Retina (tissue), 1 donor: ENCODE measurements around the gene ALDH7A1.
"Not testable (repeated sequence)": the region's sequence is repeated elsewhere in the genome, so short reads cannot be mapped to it uniquely, and the experiment has no call there.

Source experiments
- DNase-seq: peaks from one replicate; pipeline ENCODE4 v3.0.0-alpha.2; 2016

Gene ALDH7A1

GRCh38 chr5:126591549-126591948, 3.5 kb downstream of the ALDH7A1 start:
- DNase-seq, result no peak

DNA sequence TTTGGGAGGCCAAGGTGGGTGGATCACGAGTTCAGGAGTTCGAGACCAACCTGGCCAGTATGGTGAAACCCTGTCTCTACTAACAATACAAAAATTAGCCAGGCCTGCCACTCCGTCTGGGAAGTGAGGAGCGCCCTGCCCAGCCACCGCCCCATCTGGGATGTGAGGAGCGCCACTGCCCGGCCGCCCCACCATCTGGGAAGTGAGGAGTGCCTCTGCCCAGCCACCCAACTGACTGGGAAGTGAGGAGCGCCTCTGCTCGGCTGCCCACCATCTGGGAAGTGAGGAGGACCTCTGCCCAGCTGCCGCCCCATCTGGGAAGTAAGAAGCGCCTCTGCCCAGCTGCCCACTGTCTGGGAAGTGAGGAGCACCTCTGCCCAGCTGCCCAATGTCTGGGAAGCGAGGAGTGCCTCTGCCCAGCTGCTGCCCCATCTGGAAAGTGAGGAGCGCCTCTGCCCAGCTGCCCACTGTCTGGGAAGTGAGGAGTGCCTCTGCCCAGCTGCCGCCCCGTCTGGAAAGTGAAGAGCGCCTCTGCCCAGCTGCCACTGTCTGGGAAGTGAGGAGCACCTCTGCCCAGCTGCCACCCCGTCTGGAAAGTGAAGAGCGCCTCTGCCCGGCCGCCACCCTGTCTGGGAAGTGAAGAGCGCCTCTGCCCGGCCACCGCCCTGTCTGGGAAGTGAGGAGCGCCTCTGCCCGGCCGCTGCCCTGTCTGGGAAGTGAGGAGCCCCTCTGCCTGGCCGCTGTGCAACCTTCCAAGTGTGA, 5.3 kb downstream of the ALDH7A1 start:
- DNase-seq, result no peak

DNA sequence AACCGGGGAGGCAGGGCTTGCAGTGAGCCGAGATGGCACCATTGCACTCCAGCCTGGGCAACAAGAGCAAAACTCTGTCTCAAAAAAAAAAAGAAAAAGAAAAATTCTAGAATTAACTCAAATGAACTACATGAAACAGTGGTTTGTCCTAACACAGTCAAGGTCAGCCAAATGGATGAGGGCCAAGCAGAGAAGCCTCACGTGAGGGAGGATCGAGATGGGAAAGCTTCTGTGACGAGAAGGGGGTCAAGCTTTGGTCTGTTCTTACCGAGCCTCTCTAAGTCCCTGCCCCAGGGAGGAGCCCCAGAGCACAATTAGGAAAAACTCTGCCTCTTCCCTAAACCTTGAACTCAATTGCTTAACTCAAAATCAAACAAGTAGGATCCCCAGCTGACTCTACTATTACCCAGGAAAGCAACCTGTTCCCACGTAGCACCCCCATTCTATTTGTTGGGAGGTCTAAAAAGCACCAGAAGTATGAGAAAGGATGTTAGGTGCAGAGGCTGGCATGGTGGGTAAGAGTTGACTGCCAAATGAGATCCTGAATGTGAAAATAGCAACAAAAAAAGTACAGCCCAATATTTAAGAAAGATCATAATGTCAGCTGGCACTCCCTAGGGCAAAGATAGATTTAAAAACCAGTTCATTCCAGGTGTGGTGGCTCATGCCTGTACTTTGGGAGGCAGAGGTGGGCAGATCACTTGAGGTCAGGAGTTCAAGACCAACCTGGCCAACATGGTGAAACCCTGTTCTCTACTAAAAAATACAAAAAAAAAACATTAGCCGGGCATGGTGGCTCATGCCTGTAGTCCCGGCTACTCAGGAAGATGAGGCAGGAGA, 7.2 kb downstream of the ALDH7A1 start:
- no peak for DNase-seq

- no peak for DNase-seq
Measured at GRCh38 chr5:126583761-126584160, 11.3 kb downstream of the ALDH7A1 start.

DNA sequence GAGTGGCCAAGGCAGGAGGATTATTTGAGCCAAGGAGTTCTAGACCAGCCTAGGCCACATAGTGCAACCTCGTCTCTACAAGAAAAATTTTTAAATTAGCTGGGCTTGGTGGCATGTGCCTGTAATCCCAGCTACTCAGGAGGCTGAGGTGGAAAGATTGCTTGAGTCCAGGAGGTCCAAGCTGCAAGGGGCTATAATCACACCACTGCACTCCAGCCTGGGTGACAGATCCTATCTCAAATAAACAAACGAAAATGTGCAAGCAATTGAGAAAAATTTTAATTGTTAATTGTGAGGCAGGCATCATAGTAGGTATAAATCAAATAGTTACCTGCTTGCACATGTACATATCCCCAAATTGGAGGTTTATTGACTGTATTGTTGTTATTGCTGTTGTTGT, 15.3 kb downstream of the ALDH7A1 start:
- no peak for DNase-seq

DNA sequence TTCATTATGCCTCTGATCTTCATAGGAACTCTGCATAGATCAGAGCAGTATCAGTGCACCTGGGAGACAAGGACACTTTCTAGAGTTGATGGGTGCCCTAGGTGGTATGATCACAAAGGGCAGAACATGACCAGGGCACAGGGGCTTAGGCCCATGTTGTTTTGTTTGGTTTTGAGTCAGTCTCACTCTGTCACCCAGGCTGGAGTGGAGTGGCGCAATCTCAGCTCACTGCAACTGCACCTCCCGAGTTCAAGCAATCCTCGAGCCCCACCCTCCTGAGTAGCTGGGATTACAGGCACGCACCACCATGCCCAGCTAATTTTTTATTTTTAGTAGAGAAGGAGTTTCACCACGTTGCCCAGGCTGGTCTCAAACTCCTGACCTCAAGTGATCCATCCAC, 17.6 kb downstream of the ALDH7A1 start:
- DNase-seq, result no peak

- no peak for DNase-seq
Measured at GRCh38 chr5:126576974-126577373, 18.0 kb downstream of the ALDH7A1 start.

DNA sequence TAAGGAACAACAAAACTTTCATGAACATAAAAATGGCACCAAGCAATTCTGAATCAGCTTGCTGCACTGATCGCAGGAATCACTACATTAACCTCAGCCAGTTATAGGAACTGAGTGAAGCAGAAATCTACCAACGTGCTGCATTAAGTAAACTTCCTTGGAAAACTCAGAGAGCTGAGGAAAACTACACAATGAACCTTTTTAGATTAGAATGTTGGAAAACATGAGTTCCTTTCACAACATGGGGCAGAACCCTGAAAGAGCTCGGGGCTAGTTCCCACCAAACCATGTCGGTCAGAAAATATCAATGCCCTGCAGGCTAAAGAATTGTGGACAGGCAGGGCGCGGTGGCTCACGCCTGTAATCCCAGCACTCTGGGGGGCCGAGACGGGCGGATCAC, 19.4 kb downstream of the ALDH7A1 start:
- no peak for DNase-seq

DNA sequence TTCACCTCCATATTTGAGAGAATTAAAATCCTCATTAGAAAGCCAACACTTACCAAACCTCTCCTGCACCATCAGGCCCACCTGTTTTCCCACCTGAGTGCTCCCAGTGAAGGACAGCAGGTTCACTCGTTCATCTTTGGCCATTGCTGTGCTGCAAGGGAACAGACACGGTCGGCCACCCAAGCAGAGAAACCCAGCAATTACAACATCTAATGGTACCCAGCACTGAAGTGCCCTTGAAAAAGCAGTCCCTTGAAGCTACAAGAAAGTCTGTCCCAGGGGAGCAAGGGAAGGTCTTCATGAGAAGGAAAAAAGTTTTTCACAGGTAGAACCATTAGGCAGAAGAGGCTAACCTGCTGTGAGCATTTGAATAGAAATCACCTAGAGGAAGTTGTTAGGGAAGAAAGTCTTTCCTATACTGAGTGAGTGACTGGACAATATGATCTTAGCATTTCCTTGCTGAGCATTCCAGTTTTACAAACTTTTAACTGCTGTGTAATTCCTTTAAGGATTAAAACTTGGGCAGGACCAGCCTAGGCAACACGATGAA, 26.7 kb downstream of the ALDH7A1 start:
- DNase-seq, result no peak

DNA sequence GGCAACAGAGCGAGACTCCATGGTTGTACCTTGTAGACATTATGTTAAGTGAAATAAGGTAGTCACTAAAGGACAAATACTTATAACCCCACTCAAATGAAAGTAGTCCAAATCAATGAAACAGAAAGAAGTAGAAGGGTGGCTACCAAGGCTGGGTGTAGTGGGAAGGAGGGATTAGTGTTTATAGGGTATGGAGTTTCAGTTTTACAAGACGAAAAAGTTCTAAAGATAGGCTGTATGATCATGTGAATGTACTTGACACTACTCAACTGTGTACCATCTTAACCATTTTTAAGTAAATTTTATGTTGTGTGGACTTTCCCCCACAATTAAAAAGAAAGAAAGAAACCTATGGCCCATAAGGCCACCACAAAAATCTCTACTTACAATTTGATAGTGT, 32.2 kb downstream of the ALDH7A1 start:
- DNase-seq, result no peak

- no peak for DNase-seq
Measured at GRCh38 chr5:126561908-126562307, 33.1 kb downstream of the ALDH7A1 start.

DNA sequence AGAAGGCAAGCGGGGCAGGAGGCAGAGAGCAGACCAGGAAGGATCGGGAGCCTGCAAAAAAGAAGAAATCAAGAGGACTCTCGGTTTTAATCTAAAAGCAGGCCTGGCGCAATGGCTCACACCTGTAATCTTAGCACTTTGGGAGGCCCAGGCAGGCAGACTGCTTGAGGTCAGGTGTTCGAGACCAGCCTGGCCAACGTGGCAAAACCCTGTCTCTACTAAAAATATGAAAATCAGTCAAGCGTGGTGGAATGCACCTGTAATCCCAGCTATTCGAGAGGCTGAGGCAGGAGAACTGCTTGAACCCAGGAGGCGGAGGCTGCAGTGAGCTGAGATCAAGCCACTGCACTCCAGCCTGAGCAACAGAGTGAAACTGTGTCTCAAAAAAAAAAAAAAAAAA, 39.9 kb downstream of the ALDH7A1 start:
- not testable (repeated sequence) for DNase-seq

DNA sequence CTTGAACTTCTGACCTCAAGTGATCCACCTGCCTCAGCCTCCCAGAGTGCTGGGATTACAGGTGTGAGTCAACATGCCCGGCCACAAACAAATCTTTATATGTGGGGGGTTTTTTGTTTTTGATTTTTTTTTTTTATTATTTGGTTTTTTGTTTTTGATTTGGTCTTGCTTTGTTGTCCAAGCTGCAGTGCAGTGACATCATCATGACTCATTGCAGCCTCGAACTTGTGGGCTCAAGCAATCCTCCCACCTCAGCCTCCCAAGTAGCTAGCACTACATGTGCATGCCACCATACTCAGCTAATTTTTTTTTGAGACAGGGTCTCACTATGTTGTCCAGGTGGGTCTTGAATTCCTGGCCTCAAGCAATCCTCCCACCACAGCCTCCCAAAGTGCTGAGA, 42.4 kb downstream of the ALDH7A1 start:
- no peak for DNase-seq

DNA sequence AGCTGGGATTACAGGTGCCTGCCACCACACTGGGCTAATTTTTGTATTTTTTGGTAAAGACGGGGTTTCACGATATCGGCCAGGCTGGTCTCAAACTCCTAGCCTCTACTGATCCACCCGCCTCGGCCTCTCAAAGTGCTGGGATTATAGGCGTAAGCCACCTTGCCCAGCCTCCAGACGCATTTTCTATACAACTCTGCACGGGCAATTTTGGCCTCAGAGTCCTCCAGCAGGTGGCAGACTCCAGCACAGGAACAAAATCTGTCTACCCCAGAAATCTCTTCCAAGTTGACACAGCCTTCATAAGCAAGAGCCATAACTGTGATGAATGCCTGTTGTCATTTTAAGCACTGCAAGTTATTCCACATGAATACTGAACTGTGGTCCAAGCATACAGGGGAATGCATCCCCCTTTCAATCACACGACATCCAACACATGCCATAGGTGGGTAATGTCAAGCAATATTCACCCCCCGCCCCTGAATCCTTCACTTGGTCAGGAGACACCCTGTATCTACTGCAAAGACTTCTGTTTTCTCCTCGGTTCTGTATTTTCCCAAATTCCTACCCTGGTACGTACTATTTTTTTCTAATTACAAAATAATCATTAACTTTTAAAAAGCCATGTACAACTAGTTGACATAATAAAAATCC, 50.8 kb downstream of the ALDH7A1 start:
- DNase-seq, result no peak

GRCh38 chr5:126543660-126544059, 51.4 kb downstream of the ALDH7A1 start:
- no peak for DNase-seq

DNA sequence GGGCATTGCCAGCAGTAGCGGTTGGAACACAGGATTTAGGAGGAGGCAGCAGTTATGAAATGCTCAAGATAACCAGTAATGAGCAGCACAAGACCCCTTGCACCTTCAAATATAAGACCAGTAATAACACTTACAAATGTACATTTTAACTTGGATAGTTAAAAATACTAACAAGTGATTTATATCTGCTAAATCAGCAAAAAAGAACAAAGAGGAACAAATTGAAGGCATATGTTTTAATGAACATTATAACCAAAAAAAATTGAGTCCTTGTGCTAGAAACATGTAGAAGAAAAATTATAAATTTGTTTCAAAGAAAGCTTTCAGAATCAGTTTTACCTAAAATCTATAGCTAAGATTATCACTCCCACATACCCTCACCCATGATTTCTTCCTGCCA, 52.0 kb downstream of the ALDH7A1 start:
- no peak for DNase-seq

GRCh38 chr5:126542441-126542840, 52.6 kb downstream of the ALDH7A1 start:
- no peak for DNase-seq

- no peak for DNase-seq
Measured at GRCh38 chr5:126540631-126541030, 54.4 kb downstream of the ALDH7A1 start.

- DNase-seq, result no peak
Measured at GRCh38 chr5:126538579-126538978, 56.4 kb downstream of the ALDH7A1 start.

GRCh38 chr5:126536874-126537273, 58.1 kb downstream of the ALDH7A1 start:
- DNase-seq, result no peak

DNA sequence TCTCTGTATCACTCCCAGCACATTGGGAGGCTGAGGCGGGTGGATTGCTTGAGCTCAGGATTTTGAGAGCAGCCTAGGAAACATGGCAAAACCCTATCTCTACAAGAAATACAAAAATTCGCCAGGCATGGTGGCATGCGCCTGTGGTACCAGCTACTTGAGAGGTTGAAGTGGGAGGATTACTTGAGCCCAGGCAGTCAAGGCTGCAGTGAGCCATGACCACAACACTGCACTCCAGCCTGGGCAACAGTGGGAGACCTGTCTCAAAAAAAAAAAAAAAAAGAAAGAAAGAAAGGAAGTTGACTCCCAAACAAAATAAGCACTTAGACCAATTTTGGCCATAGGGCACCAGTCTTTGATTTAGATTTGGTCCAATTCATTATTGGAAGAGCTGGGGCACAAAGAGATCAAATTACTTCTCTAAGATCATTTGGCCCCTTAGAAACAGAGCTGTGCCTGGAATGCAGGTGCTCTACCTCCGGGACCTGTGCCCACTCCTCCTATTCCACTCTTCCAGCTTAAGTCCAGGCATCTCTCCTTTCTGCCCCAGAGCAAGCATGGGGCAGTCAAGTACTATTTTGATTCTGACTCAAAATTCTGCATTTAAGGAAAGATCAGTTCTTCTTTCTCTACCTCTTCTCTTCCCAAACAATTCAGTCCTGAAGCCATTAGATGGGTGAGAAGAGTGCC, 59.0 kb downstream of the ALDH7A1 start:
- no peak for DNase-seq

DNA sequence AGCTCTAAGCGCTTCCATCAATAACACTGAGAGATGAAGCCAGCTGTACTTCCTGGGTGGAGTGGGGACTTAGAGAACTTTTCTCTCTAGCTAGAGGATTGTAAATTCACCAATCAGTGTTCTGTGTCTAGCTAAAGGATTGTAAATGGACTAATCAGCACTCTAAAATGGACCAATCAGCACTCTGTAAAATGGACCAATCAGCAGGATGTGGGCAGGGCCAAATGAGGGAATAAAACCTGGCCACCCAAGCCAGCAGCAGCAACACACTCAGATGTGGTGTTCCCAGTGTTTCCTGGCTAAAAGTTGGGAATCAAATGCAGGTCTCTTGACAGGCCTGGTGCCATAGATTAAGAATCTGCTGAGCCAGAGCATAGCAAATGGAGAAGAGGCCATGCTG, 60.5 kb downstream of the ALDH7A1 start:
- no peak for DNase-seq
